Measurements from ENCODE around the gene NBPF12.
"Not testable (repeated sequence)": the region's sequence is repeated elsewhere in the genome, so short reads cannot be mapped to it uniquely, and the experiment has no call there.

NBPF12 gene

DNA sequence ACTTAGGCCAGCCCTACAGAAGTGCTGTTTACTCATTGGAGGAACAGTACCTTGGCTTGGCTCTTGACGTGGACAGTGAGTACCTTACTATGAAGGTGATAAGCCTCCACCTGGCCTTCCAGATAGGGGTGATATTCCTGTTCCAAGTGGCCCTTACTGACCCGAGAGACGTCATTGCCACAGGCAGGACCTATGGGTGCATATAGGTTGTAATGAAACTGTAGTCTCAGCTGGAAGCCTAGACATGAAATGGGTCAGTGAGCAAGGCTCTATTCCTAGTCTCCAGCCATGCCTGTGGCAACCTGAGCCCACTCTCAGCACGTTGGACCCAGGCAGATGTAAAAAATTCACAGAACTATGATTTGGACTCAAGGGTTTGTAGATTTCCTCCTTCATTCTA is 48.3 kb downstream of the NBPF12 start:
- not testable (repeated sequence) for DNase-seq (ENCODE audit: low spot score)

DNA sequence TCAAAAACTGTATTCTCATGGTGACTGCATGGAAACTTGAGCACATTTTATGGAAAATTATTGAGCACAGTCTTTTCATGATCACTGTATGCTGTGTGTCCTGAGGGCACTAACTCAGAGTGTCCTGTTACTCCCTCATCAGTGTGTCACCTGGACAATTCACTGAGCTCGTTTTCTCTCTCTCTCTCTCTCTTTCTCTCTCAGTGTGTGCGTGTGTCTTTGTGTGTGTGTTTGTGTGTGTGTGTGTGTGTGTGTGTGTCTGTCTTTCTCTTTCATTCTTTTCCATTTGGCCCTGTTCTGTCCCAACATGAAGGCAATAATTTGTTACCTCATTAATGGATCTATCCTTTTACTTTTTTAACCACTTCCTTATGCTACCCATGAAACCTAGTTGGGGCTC is 49.4 kb downstream of the NBPF12 start:
- DNase-seq (ENCODE audit: low spot score) = not testable (repeated sequence)

DNA sequence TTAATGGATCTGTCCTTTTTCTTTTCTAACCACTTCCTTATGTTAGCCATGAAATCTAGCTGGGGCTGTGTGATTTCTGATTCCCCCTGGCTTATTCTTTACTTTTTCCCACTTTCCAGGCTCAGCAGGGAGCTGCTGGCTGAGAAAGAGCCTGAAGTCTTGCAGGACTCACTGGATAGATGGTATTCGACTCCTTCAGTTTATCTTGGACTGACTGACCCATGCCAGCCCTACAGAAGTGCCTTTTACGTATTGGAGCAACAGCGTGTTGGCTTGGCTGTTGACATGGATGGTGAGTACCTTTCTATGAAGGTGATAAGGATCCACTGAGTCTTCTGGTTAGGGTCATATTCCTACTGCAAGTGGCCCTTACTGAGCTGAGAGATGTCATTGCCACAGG is 51.3 kb downstream of the NBPF12 start:
- DNase-seq (ENCODE audit: low spot score) = not testable (repeated sequence)

DNA sequence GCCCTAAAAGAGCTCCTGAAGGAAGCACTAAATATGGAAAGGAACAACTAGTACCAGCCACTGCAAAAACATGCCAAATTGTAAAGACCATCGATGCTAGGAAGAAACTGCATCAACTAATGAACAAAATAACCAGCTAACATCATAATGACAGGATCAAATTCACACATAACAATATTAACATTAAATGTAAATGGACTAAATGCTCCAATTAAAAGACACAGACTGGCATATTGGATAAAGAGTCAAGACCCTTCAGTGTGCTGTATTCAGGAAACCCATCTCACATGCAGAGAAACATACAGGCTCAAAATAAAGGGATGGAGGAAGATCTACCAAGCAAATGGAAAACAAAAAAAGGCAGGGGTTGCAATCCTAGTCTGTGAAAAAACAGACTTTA is 70.4 kb downstream of the NBPF12 start:
- DNase-seq (ENCODE audit: low spot score) = not testable (repeated sequence)

DNA sequence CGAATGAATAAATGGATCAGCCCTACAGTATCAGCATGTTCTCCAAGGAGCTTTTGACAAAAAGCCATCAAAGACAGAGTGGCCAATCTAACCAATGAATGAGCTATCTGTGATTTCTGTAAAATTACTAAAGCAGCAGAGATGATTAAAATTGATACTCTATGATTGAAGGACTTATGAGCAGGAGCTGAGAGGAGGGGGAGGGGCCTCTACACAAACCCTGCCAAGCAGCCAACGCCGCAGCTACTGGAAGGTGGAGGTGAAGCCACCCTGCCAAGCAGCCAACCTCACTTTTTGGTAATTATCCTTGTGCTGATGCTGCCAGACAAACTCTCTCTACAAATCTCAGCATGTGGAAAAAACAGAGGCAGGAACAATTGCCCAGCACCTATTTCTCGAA is 88.9 kb downstream of the NBPF12 start:
- DNase-seq (ENCODE audit: low spot score) = not testable (repeated sequence)

GRCh38 chr1:147030066-147030653 is 92.0 kb downstream of the NBPF12 start:
- not testable (repeated sequence) for DNase-seq (ENCODE audit: low spot score)

DNA sequence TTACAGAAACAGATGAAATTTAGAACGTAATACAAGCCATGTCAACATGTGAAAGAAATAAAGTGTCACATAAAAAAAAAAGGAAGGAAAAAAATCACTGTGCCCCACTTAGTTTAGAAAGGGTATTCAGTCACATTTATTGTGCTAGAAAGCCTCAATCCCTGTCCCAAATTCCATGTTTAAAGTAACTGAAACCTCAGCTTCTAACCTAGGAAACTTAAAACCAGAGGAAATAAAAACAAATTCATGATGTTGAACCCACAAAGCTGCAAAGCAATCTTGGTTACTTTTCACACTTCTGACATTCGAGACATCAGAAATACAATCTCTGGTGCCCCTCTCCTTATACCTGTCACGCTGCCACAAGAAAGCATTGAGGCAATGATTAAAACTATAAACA is 101.8 kb downstream of the NBPF12 start:
- DNase-seq (ENCODE audit: low spot score) = no peak

GRCh38 chr1:147042891-147043290 is 104.8 kb downstream of the NBPF12 start:
- DNase-seq (ENCODE audit: low spot score) = not testable (repeated sequence)

- not testable (repeated sequence) for DNase-seq (ENCODE audit: low spot score)
These were observed 106.4 kb downstream of the NBPF12 start for GRCh38 chr1:147044511-147044910.

Data from SW480 (cell line).